Upper lobe of left lung (tissue), 6 donors: ENCODE results near the gene TPCN1. TPM values are rescaled to one million over a fixed set of nuclear protein-coding genes. Genes with fewer than 3 reads are reported as not detected.

Source experiments
- ATAC-seq, 2 donors: fragments of 200-7000 bp; cut with Tn5 transposase; one replicate each; pipeline ENCODE4 v1.9.1; 2022; ENCODE audit warnings: mild to moderate bottlenecking in 2 of 2, moderate library complexity in 2 of 2; ENCODE audit not compliant: low FRiP score in 2 of 2
- DNase-seq, 2 donors: peaks; one replicate each; pipeline ENCODE4 v3.0.0-alpha.2; 2019 to 2020
- H3K27ac ChIP-seq, 4 donors: fragments of 200-600 bp; sonication (generic); one replicate each; pipeline ENCODE4 v1.5.1; 2016 to 2019
- H3K27me3 ChIP-seq, 4 donors: fragments of 200-600 bp; sonication (generic); one replicate each; pipeline ENCODE4 v1.5.1; 2017 to 2019
- H3K36me3 ChIP-seq, 4 donors: fragments of 200-600 bp; sonication (generic); one replicate each; pipeline ENCODE4 v1.5.1; 2016 to 2019
- H3K4me1 ChIP-seq, 4 donors: fragments of 200-600 bp; sonication (generic); one replicate each; pipeline ENCODE4 v1.5.1; 2018 to 2019
- H3K4me3 ChIP-seq, 4 donors: fragments of 200-600 bp; sonication (generic); one replicate each; pipeline ENCODE4 v1.5.1; 2017 to 2019; ENCODE audit warnings: mild to moderate bottlenecking in 2 of 4, moderate library complexity in 1 of 4
- H3K9me3 ChIP-seq, 4 donors: fragments of 200-600 bp; sonication (generic); one replicate each; pipeline ENCODE4 v1.5.1; 2018 to 2019
- CTCF ChIP-seq, 6 experiments: fragments of 450-650 bp in 4 of 6; fragments of 200-600 bp in 2 of 6; sonication (generic) in 2 of 6; IDR thresholded peaks; one replicate each; pipeline ENCODE4 v1.5.1; 2016 to 2019; ENCODE audit warnings: antibody characterized with exemption in 6 of 6
- EP300 ChIP-seq, 4 donors: sonication (generic); formaldehyde crosslinking; IDR thresholded peaks; one replicate each; pipeline ENCODE4 v1.5.1; 2017; ENCODE audit warnings: antibody characterized with exemption in 4 of 4, control low read depth in 2 of 4
- POLR2A ChIP-seq, 4 donors: fragments of 450-650 bp; IDR thresholded peaks; one replicate each; pipeline ENCODE4 v1.5.1; 2016 to 2017; ENCODE audit warnings: antibody characterized with exemption in 4 of 4, mild to moderate bottlenecking in 2 of 4
- POLR2AphosphoS5 ChIP-seq, 2 donors: sonication (generic); formaldehyde crosslinking; IDR thresholded peaks; one replicate each; pipeline ENCODE4 v1.5.1; 2017; ENCODE audit warnings: antibody characterized with exemption in 2 of 2
- WGBS, 2 donors: methylation state at CpG; one replicate each; pipeline ENCODE4 v1.1.5; 2017 to 2018; 5-methylcytosine and 5-hydroxymethylcytosine counted together
- total RNA-seq, 6 donors: library from RNA; depleted of rRNA in 4 of 6; stranded (reverse); fragments of >200 nt in 4 of 6; gene quantifications; one replicate each; pipeline versions ENCODE4 v1.1.0 to v1.2.1, GENCODE V29; 2016 to 2021
- donor health status: DM: no; HTN: no; CAD: no; lungs with moderate emphysema.
- donor health status: DM: no; HTN: yes; CAD: no; lungs with severe emphysema.

The TPCN1 gene
- total RNA-seq, 6 donors from 2014 or later = 36.6 to 193 (median 52.2) TPM

GRCh38 chr12:113292547-113292946, 71.3 kb downstream of the TPCN1 start:
- DNase-seq (no peak), ATAC-seq (no peak)
- Histone ChIP-seq H3K36me3 (peaks cover 37 to 100% (median 79%) of the 10 kb centered on the region in 4 donors), H3K27ac (no peak overlapping the region), H3K4me1 (peaks cover 0 to 4% (median 0%) of the 10 kb centered on the region in 4 donors), H3K4me3 (no peak overlapping the region), H3K9me3 (no peaks in the 10 kb centered on the region), H3K27me3 (no peaks in the 10 kb centered on the region)
- WGBS, 2 donors = 86 to 90% methylated on average over 7 of the region's 7 CpGs
- TF ChIP-seq POLR2AphosphoS5 (IDR thresholded peaks at IDR 0.05) (no peak), POLR2A (IDR thresholded peaks at IDR 0.05) (no peak), EP300 (IDR thresholded peaks at IDR 0.05) (no peak)

- Histone ChIP-seq H3K9me3 (no peaks in the 10 kb centered on the region), H3K36me3 (peaks cover 37 to 100% (median 76%) of the 10 kb centered on the region in 4 donors), H3K4me1 (peaks cover 0 to 8% (median 3%) of the 10 kb centered on the region in 4 donors), H3K4me3 (no peak overlapping the region), H3K27me3 (no peaks in the 10 kb centered on the region), H3K27ac (no peak overlapping the region)
- ATAC-seq (no peak), DNase-seq (no peak)
- 96 to 100% methylated on average over 1 to 10 of the region's 10 CpGs for WGBS, 2 donors
- no peak for TF ChIP-seq POLR2A (IDR thresholded peaks at IDR 0.05)
These were observed 71.8 kb downstream of the TPCN1 start for GRCh38 chr12:113293100-113293499.

GRCh38 chr12:113295886-113296556, 74.8 kb downstream of the TPCN1 start:
- Histone ChIP-seq H3K27ac (no peak overlapping the region), H3K9me3 (no peaks in the 10 kb centered on the region), H3K36me3 (peaks cover 23 to 90% (median 51%) of the 10 kb centered on the region in 4 donors), H3K27me3 (no peaks in the 10 kb centered on the region), H3K4me3 (no peak overlapping the region), H3K4me1 (peaks cover 11 to 28% (median 19%) of the 10 kb centered on the region in 4 donors)
- TF ChIP-seq POLR2AphosphoS5 (IDR thresholded peaks at IDR 0.05) (no peak), EP300 (IDR thresholded peaks at IDR 0.05) (no peak)
- ATAC-seq (no peak), DNase-seq (peak in 1 of 2 donors; percentile 67)
- WGBS, 2 donors = 93 to 95% methylated on average over 23 to 24 of the region's 24 CpGs

- 81 to 90% methylated on average over 21 to 22 of the region's 23 CpGs for WGBS, 2 donors
These were observed 75.4 kb downstream of the TPCN1 start for GRCh38 chr12:113296557-113297213.

GRCh38 chr12:113297214-113297587, 75.9 kb downstream of the TPCN1 start:
- Histone ChIP-seq H3K4me1 (peaks cover 11 to 28% (median 19%) of the 10 kb centered on the region in 4 donors), H3K27ac (peak overlapping the region in 3 of 4 donors; percentile 58 to 78 (median 68)), H3K36me3 (peaks cover 14 to 88% (median 48%) of the 10 kb centered on the region in 4 donors), H3K4me3 (no peak overlapping the region), H3K27me3 (no peaks in the 10 kb centered on the region), H3K9me3 (no peaks in the 10 kb centered on the region)
- DNase-seq (no peak), ATAC-seq (no peak)
- WGBS, 2 donors = 89% methylated on average over 8 to 9 of the region's 9 CpGs
- TF ChIP-seq POLR2AphosphoS5 (IDR thresholded peaks at IDR 0.05) = no peak
- TF ChIP-seq POLR2A (IDR thresholded peaks at IDR 0.05) = no peak
- no peak for TF ChIP-seq EP300 (IDR thresholded peaks at IDR 0.05)
- TF ChIP-seq CTCF (IDR thresholded peaks at IDR 0.05) = no peak

More at GRCh38 chr12:113296557-113297213, 75.4 kb downstream of the TPCN1 start:
- no peaks in the 10 kb centered on the region for H3K9me3 ChIP-seq
- ATAC-seq (no peak), DNase-seq (no peak)
- no peak overlapping the region for H3K4me3 ChIP-seq
- peak overlapping the region in 2 of 4 donors; percentile 58 to 68 for H3K27ac ChIP-seq
- H3K4me1 ChIP-seq = peaks cover 11 to 28% (median 19%) of the 10 kb centered on the region in 4 donors
- TF ChIP-seq POLR2A (IDR thresholded peaks at IDR 0.05) = no peak
- no peak for TF ChIP-seq POLR2AphosphoS5 (IDR thresholded peaks at IDR 0.05)
- TF ChIP-seq EP300 (IDR thresholded peaks at IDR 0.05) = no peak
- TF ChIP-seq CTCF (IDR thresholded peaks at IDR 0.05) = no peak
- no peaks in the 10 kb centered on the region for H3K27me3 ChIP-seq
- H3K36me3 ChIP-seq = peaks cover 17 to 88% (median 48%) of the 10 kb centered on the region in 4 donors
